ENCODE measurements around the gene PRMT5. TPM values are rescaled to one million over a fixed set of nuclear protein-coding genes. Genes with fewer than 3 reads are reported as not detected.
A peak's percentile ranks its signal among the peaks of the same experiment; 100 is the strongest.

Gene PRMT5
- total RNA-seq, 6 donors from 2014 or later, result 21.4 to 51.3 (median 39.2) TPM

- no peak for TF ChIP-seq POLR2AphosphoS5 (IDR thresholded peaks at IDR 0.05)
- TF ChIP-seq, protein P1, sequence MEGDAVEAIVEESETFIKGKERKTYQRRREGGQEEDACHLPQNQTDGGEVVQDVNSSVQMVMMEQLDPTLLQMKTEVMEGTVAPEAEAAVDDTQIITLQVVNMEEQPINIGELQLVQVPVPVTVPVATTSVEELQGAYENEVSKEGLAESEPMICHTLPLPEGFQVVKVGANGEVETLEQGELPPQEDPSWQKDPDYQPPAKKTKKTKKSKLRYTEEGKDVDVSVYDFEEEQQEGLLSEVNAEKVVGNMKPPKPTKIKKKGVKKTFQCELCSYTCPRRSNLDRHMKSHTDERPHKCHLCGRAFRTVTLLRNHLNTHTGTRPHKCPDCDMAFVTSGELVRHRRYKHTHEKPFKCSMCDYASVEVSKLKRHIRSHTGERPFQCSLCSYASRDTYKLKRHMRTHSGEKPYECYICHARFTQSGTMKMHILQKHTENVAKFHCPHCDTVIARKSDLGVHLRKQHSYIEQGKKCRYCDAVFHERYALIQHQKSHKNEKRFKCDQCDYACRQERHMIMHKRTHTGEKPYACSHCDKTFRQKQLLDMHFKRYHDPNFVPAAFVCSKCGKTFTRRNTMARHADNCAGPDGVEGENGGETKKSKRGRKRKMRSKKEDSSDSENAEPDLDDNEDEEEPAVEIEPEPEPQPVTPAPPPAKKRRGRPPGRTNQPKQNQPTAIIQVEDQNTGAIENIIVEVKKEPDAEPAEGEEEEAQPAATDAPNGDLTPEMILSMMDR (IDR thresholded peaks at IDR 0.05), result no peak
- H3K27ac ChIP-seq, result no peak overlapping the region
- no peak for ATAC-seq (ENCODE audit: low FRiP score in 2 of 2)
- no peak overlapping the region for H3K4me3 ChIP-seq
- no peak for DNase-seq
- H3K27me3 ChIP-seq, result no peaks in the 10 kb centered on the region
- H3K9me3 ChIP-seq, result no peaks in the 10 kb centered on the region
- WGBS, 2 donors, result 58 to 65% methylated on average over 3 to 4 of the region's 4 CpGs
- no peaks in the 10 kb centered on the region for H3K36me3 ChIP-seq
- peaks cover 9 to 25% (median 22%) of the 10 kb centered on the region in 4 donors for H3K4me1 ChIP-seq
Measured at GRCh38 chr14:22888662-22889061, 40.5 kb downstream of the PRMT5 start.

DNA sequence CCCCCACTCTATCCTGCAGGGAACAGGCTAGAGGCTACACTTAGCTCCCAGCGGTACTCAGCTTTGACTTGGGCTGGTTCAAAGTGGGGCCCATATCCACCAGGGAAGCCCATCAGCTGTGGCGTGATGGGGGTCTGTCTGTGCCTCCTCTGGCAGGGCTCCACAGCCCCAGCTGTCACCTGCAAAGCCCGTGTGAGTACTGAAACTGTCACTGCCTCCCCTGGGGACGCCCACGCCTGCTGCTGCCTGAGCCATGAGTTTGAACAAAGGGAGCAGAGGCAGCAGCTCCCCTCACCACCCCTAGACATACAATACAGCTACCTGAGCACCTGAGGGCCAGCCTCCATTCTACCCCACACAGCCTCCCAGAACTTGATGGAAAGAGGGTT lies 41.2 kb downstream of the PRMT5 start:
- 79 to 83% methylated on average over 1 to 5 of the region's 5 CpGs for WGBS, 2 donors
- DNase-seq (no peak), ATAC-seq (ENCODE audit: low FRiP score in 2 of 2) (no peak)
- TF ChIP-seq POLR2A (IDR thresholded peaks at IDR 0.05) (no peak), POLR2AphosphoS5 (IDR thresholded peaks at IDR 0.05) (no peak), EP300 (IDR thresholded peaks at IDR 0.05) (no peak)
- TF ChIP-seq, protein P1 (IDR thresholded peaks at IDR 0.05), result no peak
- H3K4me3 ChIP-seq, result peak overlapping the region in 3 of 4 donors; percentile 49 to 68 (median 59)
- peaks cover 9 to 30% (median 27%) of the 10 kb centered on the region in 4 donors for H3K4me1 ChIP-seq
- H3K27ac ChIP-seq, result peak overlapping the region in 3 of 4 donors; percentile 74 to 82 (median 78)
- H3K9me3 ChIP-seq, result no peaks in the 10 kb centered on the region
- no peaks in the 10 kb centered on the region for H3K27me3 ChIP-seq
- no peaks in the 10 kb centered on the region for H3K36me3 ChIP-seq

DNA sequence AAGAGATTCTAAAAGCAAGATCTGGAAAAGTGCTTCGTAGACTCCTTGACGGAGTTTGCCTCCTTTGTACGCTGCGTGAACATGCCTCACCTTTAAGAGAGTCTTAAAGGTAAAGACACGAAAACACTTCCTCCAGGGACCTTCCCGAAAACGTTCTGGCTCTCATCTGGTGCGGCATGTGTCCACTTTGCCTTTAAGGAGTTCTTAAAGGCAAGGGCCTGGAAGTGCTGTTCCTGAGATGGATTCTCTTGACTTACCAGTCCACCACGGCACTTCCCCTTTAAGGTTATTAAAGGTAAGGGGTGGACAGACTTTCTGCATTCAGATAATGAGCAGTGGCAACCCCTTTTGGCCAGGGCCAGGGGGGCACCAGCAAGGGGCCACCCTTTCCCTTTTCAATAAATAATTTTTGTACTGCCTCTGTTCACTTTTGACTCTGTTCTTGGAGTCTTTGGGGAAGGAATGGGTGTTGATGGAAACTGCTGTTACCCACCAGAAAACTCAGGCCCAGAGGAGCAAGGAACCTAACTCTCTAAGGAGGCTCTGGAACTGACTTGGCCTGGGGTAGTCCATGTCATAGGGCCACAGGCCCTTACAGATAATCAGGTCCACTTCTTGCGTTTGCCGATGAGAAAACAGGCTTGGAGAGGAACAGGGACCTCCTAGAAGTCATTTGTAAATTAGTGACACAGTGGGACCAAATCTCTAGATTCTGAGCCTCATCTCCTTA lies 41.8 kb downstream of the PRMT5 start:
- DNase-seq, result peak in 1 of 2 donors; percentile 82
- Histone ChIP-seq H3K27ac (peak overlapping the region; percentile 74 to 82 (median 79)), H3K4me3 (peak overlapping the region; percentile 49 to 68 (median 61)), H3K36me3 (no peaks in the 10 kb centered on the region), H3K9me3 (no peaks in the 10 kb centered on the region), H3K4me1 (peaks cover 13 to 35% (median 31%) of the 10 kb centered on the region in 4 donors), H3K27me3 (no peaks in the 10 kb centered on the region)
- ATAC-seq (ENCODE audit: low FRiP score in 2 of 2), result peak; percentile 70 to 87
- WGBS, 2 donors, result 21 to 27% methylated on average over 11 of the region's 11 CpGs
- peak in 1 of 4 donors; percentile 27 for TF ChIP-seq POLR2A (IDR thresholded peaks at IDR 0.05)
- TF ChIP-seq POLR2AphosphoS5 (IDR thresholded peaks at IDR 0.05), result peak in 1 of 2 donors; percentile 64
- no peak for TF ChIP-seq EP300 (IDR thresholded peaks at IDR 0.05)

- no peaks in the 10 kb centered on the region for H3K9me3 ChIP-seq
- no peaks in the 10 kb centered on the region for H3K27me3 ChIP-seq
- ATAC-seq (ENCODE audit: low FRiP score in 2 of 2) (peak; percentile 89), DNase-seq (peak; percentile 82 to 96)
- H3K4me3 ChIP-seq, result peak overlapping the region; percentile 49 to 68 (median 61)
- peak overlapping the region; percentile 74 to 82 (median 79) for H3K27ac ChIP-seq
- TF ChIP-seq POLR2A (IDR thresholded peaks at IDR 0.05) (peak in 1 of 4 donors; percentile 56), EP300 (IDR thresholded peaks at IDR 0.05) (no peak), POLR2AphosphoS5 (IDR thresholded peaks at IDR 0.05) (peak in 1 of 2 donors; percentile 35)
- TF ChIP-seq, protein P1 (IDR thresholded peaks at IDR 0.05), result peak in 1 of 6 experiments; percentile 47
- H3K4me1 ChIP-seq, result peaks cover 16 to 39% (median 35%) of the 10 kb centered on the region in 4 donors
- no peaks in the 10 kb centered on the region for H3K36me3 ChIP-seq
- WGBS, 2 donors, result 3 to 8% methylated on average over 26 to 47 of the region's 77 CpGs
Measured at GRCh38 chr14:22886500-22887259, 42.5 kb downstream of the PRMT5 start.

- peaks cover 16 to 39% (median 35%) of the 10 kb centered on the region in 4 donors for H3K4me1 ChIP-seq
- no peaks in the 10 kb centered on the region for H3K9me3 ChIP-seq
- ATAC-seq (ENCODE audit: low FRiP score in 2 of 2), result no peak
- H3K27me3 ChIP-seq, result no peaks in the 10 kb centered on the region
- no peak for DNase-seq
- no peaks in the 10 kb centered on the region for H3K36me3 ChIP-seq
- H3K4me3 ChIP-seq, result peak overlapping the region in 3 of 4 donors; percentile 49 to 68 (median 59)
- 92 to 93% methylated on average over 21 of the region's 21 CpGs for WGBS, 2 donors
- TF ChIP-seq POLR2A (IDR thresholded peaks at IDR 0.05) (no peak), EP300 (IDR thresholded peaks at IDR 0.05) (no peak), POLR2AphosphoS5 (IDR thresholded peaks at IDR 0.05) (no peak)
- TF ChIP-seq, protein P1 (IDR thresholded peaks at IDR 0.05), result no peak
- peak overlapping the region; percentile 74 to 82 (median 79) for H3K27ac ChIP-seq
Measured at GRCh38 chr14:22885975-22886374, 43.2 kb downstream of the PRMT5 start.

All from upper lobe of left lung (tissue), 6 donors.